ENCODE results near the gene ZNF287.

- TF ChIP-seq, protein P1, sequence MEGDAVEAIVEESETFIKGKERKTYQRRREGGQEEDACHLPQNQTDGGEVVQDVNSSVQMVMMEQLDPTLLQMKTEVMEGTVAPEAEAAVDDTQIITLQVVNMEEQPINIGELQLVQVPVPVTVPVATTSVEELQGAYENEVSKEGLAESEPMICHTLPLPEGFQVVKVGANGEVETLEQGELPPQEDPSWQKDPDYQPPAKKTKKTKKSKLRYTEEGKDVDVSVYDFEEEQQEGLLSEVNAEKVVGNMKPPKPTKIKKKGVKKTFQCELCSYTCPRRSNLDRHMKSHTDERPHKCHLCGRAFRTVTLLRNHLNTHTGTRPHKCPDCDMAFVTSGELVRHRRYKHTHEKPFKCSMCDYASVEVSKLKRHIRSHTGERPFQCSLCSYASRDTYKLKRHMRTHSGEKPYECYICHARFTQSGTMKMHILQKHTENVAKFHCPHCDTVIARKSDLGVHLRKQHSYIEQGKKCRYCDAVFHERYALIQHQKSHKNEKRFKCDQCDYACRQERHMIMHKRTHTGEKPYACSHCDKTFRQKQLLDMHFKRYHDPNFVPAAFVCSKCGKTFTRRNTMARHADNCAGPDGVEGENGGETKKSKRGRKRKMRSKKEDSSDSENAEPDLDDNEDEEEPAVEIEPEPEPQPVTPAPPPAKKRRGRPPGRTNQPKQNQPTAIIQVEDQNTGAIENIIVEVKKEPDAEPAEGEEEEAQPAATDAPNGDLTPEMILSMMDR (IDR thresholded peaks at IDR 0.05) = no peak
- no peak for TF ChIP-seq POLR2A (IDR thresholded peaks at IDR 0.05)
These were observed 57.4 kb downstream of the ZNF287 start for GRCh38 chr17:16511593-16511992.

All from Peyer's patch (tissue), 4 donors.